HG02852 (cell line): Measurements from ENCODE around the gene HEXIM1.

Experiments used
- ATAC-seq: cut with Tn5 transposase; IDR thresholded peaks from one replicate; pipeline ENCODE4 v1.9.1; 2021; ENCODE audit warnings: mild to moderate bottlenecking, moderate library complexity; ENCODE audit not compliant: unreplicated experiment

HEXIM1 gene

GRCh38 chr17:45168991-45169752, 20.9 kb downstream of the HEXIM1 start:
- ATAC-seq = no peak

- no peak for ATAC-seq
Measured at GRCh38 chr17:45170280-45170930, 22.1 kb downstream of the HEXIM1 start.

GRCh38 chr17:45170931-45171337, 22.7 kb downstream of the HEXIM1 start:
- no peak for ATAC-seq

- no peak for ATAC-seq
Measured at GRCh38 chr17:45171338-45172231, 23.3 kb downstream of the HEXIM1 start.

- ATAC-seq = no peak
Measured at GRCh38 chr17:45172232-45172540, 23.9 kb downstream of the HEXIM1 start.

- ATAC-seq = no peak
Measured at GRCh38 chr17:45172541-45173286, 24.4 kb downstream of the HEXIM1 start.

GRCh38 chr17:45175759-45176115, 27.5 kb downstream of the HEXIM1 start:
- ATAC-seq = no peak

GRCh38 chr17:45177563-45177962, 29.3 kb downstream of the HEXIM1 start:
- ATAC-seq = no peak

- no peak for ATAC-seq
Measured at GRCh38 chr17:45184144-45184543, 35.9 kb downstream of the HEXIM1 start.

GRCh38 chr17:45186801-45187354, 38.6 kb downstream of the HEXIM1 start:
- ATAC-seq = no peak

GRCh38 chr17:45189009-45189408, 40.7 kb downstream of the HEXIM1 start:
- no peak for ATAC-seq

- no peak for ATAC-seq
Measured at GRCh38 chr17:45190503-45191255, 42.4 kb downstream of the HEXIM1 start.

GRCh38 chr17:45195424-45195823, 47.1 kb downstream of the HEXIM1 start:
- no peak for ATAC-seq

- no peak for ATAC-seq
Measured at GRCh38 chr17:45197108-45197507, 48.8 kb downstream of the HEXIM1 start.

- peak; percentile 69 for ATAC-seq
Measured at GRCh38 chr17:45197555-45198334, 49.5 kb downstream of the HEXIM1 start.

GRCh38 chr17:45200701-45201100, 52.4 kb downstream of the HEXIM1 start:
- no peak for ATAC-seq

GRCh38 chr17:45201457-45201856, 53.2 kb downstream of the HEXIM1 start:
- ATAC-seq = no peak
